Sigmoid colon (tissue), 7 donors: ENCODE measurements around the gene MAP3K14. TPM values are rescaled to one million over a fixed set of nuclear protein-coding genes. Genes with fewer than 3 reads are reported as not detected.
A peak's percentile ranks its signal among the peaks of the same experiment; 100 is the strongest.

Experiments used
- DNase-seq: peaks from one replicate; pipeline ENCODE4 v3.0.0-alpha.2; 2019
- H3K27ac ChIP-seq, 4 donors: fragments of 200-600 bp; sonication (generic); one replicate each; pipeline ENCODE4 v1.5.1; 2016 to 2019; ENCODE audit warnings: mild to moderate bottlenecking in 1 of 4
- H3K27me3 ChIP-seq, 3 donors: fragments of 200-600 bp; sonication (generic); one replicate each; pipeline ENCODE4 v1.5.1; 2019; ENCODE audit warnings: mild to moderate bottlenecking in 1 of 3
- H3K36me3 ChIP-seq, 4 donors: fragments of 200-600 bp; sonication (generic); one replicate each; pipeline ENCODE4 v1.5.1; 2016 to 2019
- H3K4me1 ChIP-seq, 4 donors: fragments of 200-600 bp; sonication (generic); one replicate each; pipeline ENCODE4 v1.5.1; 2017 to 2019
- H3K4me3 ChIP-seq, 4 donors: fragments of 200-600 bp; sonication (generic); one replicate each; pipeline ENCODE4 v1.5.1; 2017 to 2019; ENCODE audit warnings: mild to moderate bottlenecking in 2 of 4, moderate library complexity in 1 of 4
- H3K9me3 ChIP-seq, 4 donors: fragments of 200-600 bp in 3 of 4; sonication (generic) in 3 of 4; one replicate each; pipeline versions ENCODE4 v1.5.1 to v1.6.1; 2013 to 2019
- CTCF ChIP-seq, 4 experiments: fragments of 450-650 bp in 3 of 4; fragments of 200-600 bp in 1 of 4; IDR thresholded peaks; one replicate each; pipeline ENCODE4 v1.5.1; 2016 to 2019; ENCODE audit warnings: antibody characterized with exemption in 4 of 4, mild to moderate bottlenecking in 3 of 4, moderate library complexity in 2 of 4
- EP300 ChIP-seq, 4 donors: sonication (generic); formaldehyde crosslinking; IDR thresholded peaks; one replicate each; pipeline ENCODE4 v1.6.1; 2017; ENCODE audit warnings: antibody characterized with exemption in 4 of 4
- POLR2A ChIP-seq, 2 donors: fragments of 450-650 bp; IDR thresholded peaks; one replicate each; pipeline ENCODE4 v1.6.1; 2016; ENCODE audit warnings: antibody characterized with exemption in 2 of 2, mild to moderate bottlenecking in 2 of 2, moderate library complexity in 2 of 2
- POLR2AphosphoS5 ChIP-seq, 4 donors: sonication (generic); formaldehyde crosslinking; IDR thresholded peaks; one replicate each; pipeline ENCODE4 v1.6.1; 2017; ENCODE audit warnings: antibody characterized with exemption in 4 of 4
- WGBS, 2 donors: extraction: QIAGEN DNeasy Blood & Tissue Kit; methylation state at CpG; one replicate each; pipeline ENCODE4 v1.1.7; 2013; 5-methylcytosine and 5-hydroxymethylcytosine counted together
- intact Hi-C: fragments of 100-400 bp; cut with DNase I; formaldehyde crosslinking; loops from one replicate; pipeline ENCODE4 v1.15.1; 2023
- polyA plus RNA-seq, 3 donors: library from polyadenylated mRNA; stranded (reverse); fragments of 200-250 nt; gene quantifications; one replicate each; pipeline ENCODE4 v1.2.3, GENCODE V29; 2013
- total RNA-seq, 4 donors: library from RNA; depleted of rRNA; stranded (reverse); fragments of >200 nt; gene quantifications; one replicate each; pipeline ENCODE4 v1.1.0, GENCODE V29; 2016
- donor health status: healthy with polysubstance abuse.
- donor health status: Bipolar disorder and iron deficiency.
- donor health status: healthy.

Gene MAP3K14
- total and polyA plus RNA-seq, 7 donors, result 7.2 to 28.5 (median 11.1) TPM

- H3K9me3 ChIP-seq, result no peaks in the 10 kb centered on the region
- TF ChIP-seq POLR2A (IDR thresholded peaks at IDR 0.05) (no peak), EP300 (IDR thresholded peaks at IDR 0.05) (no peak), CTCF (IDR thresholded peaks at IDR 0.05) (no peak), POLR2AphosphoS5 (IDR thresholded peaks at IDR 0.05) (no peak)
- no peak overlapping the region for H3K4me3 ChIP-seq
- peaks cover 0 to 4% (median 0%) of the 10 kb centered on the region in 4 donors for H3K4me1 ChIP-seq
- peaks cover 61 to 97% (median 92%) of the 10 kb centered on the region in 4 donors for H3K36me3 ChIP-seq
- DNase-seq, result no peak
- H3K27me3 ChIP-seq, result no peaks in the 10 kb centered on the region
- WGBS, 2 donors, result 79 to 93% methylated on average over 7 of the region's 7 CpGs
- H3K27ac ChIP-seq, result no peak overlapping the region
- intact Hi-C loops, result no loop called here
Measured at GRCh38 chr17:45269912-45270311, 46.9 kb downstream of the MAP3K14 start.

GRCh38 chr17:45267436-45268055 lies 49.3 kb downstream of the MAP3K14 start:
- TF ChIP-seq EP300 (IDR thresholded peaks at IDR 0.05) (no peak), CTCF (IDR thresholded peaks at IDR 0.05) (no peak), POLR2AphosphoS5 (IDR thresholded peaks at IDR 0.05) (no peak), POLR2A (IDR thresholded peaks at IDR 0.05) (no peak)
- intact Hi-C loops, result no loop called here
- Histone ChIP-seq H3K9me3 (no peaks in the 10 kb centered on the region), H3K4me1 (peaks cover 0 to 12% (median 8%) of the 10 kb centered on the region in 4 donors), H3K36me3 (peaks cover 60 to 96% (median 82%) of the 10 kb centered on the region in 4 donors), H3K27ac (no peak overlapping the region), H3K4me3 (no peak overlapping the region), H3K27me3 (no peaks in the 10 kb centered on the region)
- 94 to 95% methylated on average over 10 of the region's 10 CpGs for WGBS, 2 donors
- DNase-seq, result no peak

GRCh38 chr17:45266372-45266926 lies 50.4 kb downstream of the MAP3K14 start:
- intact Hi-C loops, result no loop called here
- Histone ChIP-seq H3K27me3 (no peaks in the 10 kb centered on the region), H3K36me3 (peaks cover 56 to 85% (median 75%) of the 10 kb centered on the region in 4 donors), H3K4me1 (peaks cover 0 to 19% (median 14%) of the 10 kb centered on the region in 4 donors), H3K9me3 (no peaks in the 10 kb centered on the region), H3K27ac (no peak overlapping the region), H3K4me3 (no peak overlapping the region)
- DNase-seq, result peak; percentile 61
- 96 to 98% methylated on average over 13 of the region's 13 CpGs for WGBS, 2 donors
- TF ChIP-seq POLR2A (IDR thresholded peaks at IDR 0.05), result no peak
- no peak for TF ChIP-seq EP300 (IDR thresholded peaks at IDR 0.05)
- TF ChIP-seq POLR2AphosphoS5 (IDR thresholded peaks at IDR 0.05), result no peak

GRCh38 chr17:45265821-45266220 lies 51.0 kb downstream of the MAP3K14 start:
- Histone ChIP-seq H3K27ac (no peak overlapping the region), H3K4me3 (no peak overlapping the region), H3K36me3 (peaks cover 53 to 79% (median 69%) of the 10 kb centered on the region in 4 donors), H3K4me1 (peaks cover 0 to 20% (median 14%) of the 10 kb centered on the region in 4 donors), H3K9me3 (no peaks in the 10 kb centered on the region), H3K27me3 (no peaks in the 10 kb centered on the region)
- DNase-seq, result no peak
- WGBS, 2 donors, result 6 to 52% methylated on average over 1 of the region's 1 CpG
- intact Hi-C loops, result no loop called here
- no peak for TF ChIP-seq POLR2A (IDR thresholded peaks at IDR 0.05)
- no peak for TF ChIP-seq POLR2AphosphoS5 (IDR thresholded peaks at IDR 0.05)
- TF ChIP-seq EP300 (IDR thresholded peaks at IDR 0.05), result no peak
- no peak for TF ChIP-seq CTCF (IDR thresholded peaks at IDR 0.05)

- H3K9me3 ChIP-seq, result no peaks in the 10 kb centered on the region
- H3K36me3 ChIP-seq, result peaks cover 45 to 71% (median 61%) of the 10 kb centered on the region in 4 donors
- 49 to 86% methylated on average over 8 of the region's 8 CpGs for WGBS, 2 donors
- no peaks in the 10 kb centered on the region for H3K27me3 ChIP-seq
- H3K4me1 ChIP-seq, result peaks cover 0 to 20% (median 14%) of the 10 kb centered on the region in 4 donors
- no peak overlapping the region for H3K4me3 ChIP-seq
- TF ChIP-seq EP300 (IDR thresholded peaks at IDR 0.05) (no peak), POLR2AphosphoS5 (IDR thresholded peaks at IDR 0.05) (no peak), CTCF (IDR thresholded peaks at IDR 0.05) (no peak), POLR2A (IDR thresholded peaks at IDR 0.05) (no peak)
- no peak overlapping the region for H3K27ac ChIP-seq
- no peak for DNase-seq
- intact Hi-C loops, result no loop called here
Measured at GRCh38 chr17:45264988-45265387, 51.8 kb downstream of the MAP3K14 start.
